HG02885 (cell line): ENCODE data around the gene LTBP4.
A peak's percentile ranks its signal among the peaks of the same experiment; 100 is the strongest.
"Not testable (repeated sequence)": the region's sequence is repeated elsewhere in the genome, so short reads cannot be mapped to it uniquely, and the experiment has no call there.

Source experiments
- ATAC-seq: cut with Tn5 transposase; IDR thresholded peaks from one replicate; pipeline ENCODE4 v1.9.1; 2021; ENCODE audit warnings: mild to moderate bottlenecking; ENCODE audit not compliant: unreplicated experiment, poor library complexity

The LTBP4 gene

GRCh38 chr19:40601134-40601974, at the start of gene LTBP4:
Gene LTBP4 (plus strand): TSS chr19:40601369. CDS start chr19:40601388, 19 bp downstream.
- ATAC-seq = no peak

- ATAC-seq = no peak
These were observed 48.3 kb upstream of the LTBP4 start for GRCh38 chr19:40552848-40553247.

DNA sequence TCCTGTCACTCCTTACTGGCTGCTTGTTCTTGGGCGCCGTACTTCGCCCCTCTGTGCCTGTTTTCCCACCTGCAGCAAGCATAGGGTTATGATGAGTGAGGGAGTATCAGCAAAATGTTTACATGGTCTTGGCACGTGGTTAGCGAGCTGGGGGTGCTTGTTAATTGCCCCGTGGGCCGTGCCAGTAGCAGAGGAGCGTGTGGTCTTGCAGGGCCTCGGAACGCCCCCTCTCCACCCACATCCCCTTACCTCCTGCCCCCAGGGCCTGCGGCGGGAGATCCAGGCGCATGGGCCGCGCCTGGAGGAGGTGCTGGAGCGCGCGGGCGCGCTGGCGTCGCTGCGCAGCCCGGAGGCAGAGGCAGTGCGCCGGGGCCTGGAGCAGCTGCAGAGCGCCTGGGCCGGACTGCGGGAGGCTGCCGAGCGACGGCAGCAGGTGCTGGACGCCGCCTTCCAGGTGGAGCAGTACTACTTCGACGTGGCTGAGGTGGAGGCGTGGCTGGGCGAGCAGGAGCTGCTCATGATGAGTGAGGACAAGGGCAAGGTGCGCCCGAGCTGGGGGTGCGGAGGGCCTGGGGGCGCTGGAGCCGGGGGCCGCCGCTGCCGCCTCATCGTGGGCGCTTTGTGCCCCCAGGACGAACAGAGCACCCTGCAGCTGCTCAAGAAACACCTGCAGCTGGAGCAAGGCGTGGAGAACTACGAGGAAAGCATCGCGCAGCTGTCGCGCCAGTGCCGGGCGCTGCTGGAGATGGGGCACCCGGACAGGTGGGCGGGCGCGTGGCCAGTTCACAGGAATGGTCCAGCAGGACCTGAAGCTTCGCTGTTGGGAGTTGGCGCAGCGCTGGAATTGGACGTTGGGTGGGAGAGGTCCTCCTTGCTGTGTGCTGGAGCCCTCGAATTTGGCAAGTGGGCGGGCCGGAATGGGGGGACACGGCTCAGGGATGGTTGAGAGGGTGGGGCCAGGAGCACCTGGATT, 47.0 kb upstream of the LTBP4 start:
- no peak for ATAC-seq

DNA sequence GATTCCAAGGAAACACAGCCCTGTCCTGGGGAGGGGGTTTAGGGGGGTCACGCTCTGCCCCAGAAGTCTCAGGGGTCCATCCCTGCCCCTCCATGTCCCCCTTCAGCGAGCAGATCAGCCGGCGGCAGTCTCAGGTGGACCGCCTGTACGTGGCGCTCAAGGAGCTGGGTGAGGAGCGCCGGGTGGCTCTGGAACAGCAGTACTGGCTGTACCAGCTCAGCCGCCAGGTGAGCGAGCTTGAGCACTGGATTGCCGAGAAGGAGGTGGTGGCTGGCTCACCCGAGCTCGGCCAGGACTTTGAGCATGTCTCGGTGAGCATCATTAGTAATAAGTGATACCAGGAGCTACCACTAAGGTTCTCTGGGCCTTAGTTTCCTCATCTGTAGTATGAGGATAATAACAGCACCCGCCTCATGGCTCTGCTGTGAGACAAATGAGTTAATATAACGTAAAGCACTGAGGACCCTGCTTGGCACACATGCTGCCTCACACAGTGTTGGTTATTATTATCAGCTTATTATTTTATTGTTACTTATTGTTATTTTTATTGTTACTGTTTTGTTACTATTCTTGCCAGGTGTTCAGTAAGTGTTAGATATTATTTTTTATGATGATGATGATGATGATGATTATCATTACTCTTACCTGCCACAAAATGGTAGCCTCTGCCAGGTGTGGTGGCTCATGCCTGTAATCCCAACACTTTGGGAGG, 45.0 kb upstream of the LTBP4 start:
- no peak for ATAC-seq

- no peak for ATAC-seq
These were observed 44.1 kb upstream of the LTBP4 start for GRCh38 chr19:40556953-40557530.

DNA sequence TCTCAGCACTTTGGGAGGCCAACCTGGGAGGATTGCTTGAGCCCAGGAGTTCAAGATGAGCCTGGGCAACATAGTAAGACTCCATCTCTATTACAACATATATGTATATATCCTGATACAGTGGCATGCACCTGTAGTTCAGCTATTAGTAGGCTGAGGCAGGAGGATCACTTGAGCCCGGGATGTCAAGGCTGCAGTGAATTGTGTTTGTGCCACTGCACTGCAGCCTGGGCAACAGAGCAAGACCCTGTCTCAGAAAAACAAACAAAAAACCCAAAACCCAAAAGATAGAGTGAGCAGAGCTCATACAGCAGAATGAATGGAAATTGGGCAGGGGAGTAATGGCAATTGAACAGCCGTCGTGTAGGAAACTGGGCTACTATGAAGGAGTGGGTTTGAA, 41.8 kb upstream of the LTBP4 start:
- no peak for ATAC-seq

- no peak for ATAC-seq
These were observed 41.1 kb upstream of the LTBP4 start for GRCh38 chr19:40560092-40560507.

GRCh38 chr19:40561947-40562346, 39.2 kb upstream of the LTBP4 start:
- no peak for ATAC-seq

- not testable (repeated sequence) for ATAC-seq
These were observed 36.6 kb upstream of the LTBP4 start for GRCh38 chr19:40564535-40564934.

DNA sequence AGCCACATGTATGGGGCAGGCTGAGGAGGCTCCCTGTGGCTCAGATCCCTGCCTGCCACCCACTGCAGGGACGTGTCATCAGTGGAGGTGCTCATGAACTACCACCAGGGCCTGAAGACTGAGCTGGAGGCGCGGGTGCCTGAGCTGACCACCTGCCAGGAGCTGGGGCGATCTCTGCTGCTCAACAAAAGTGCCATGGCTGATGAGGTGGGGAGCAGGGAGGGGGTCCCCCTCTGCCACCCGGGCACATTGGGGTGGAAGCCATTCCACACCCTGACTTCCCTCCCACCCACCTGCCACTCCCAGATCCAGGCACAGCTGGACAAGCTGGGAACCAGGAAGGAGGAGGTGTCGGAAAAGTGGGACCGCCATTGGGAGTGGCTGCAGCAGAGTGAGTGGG, 35.8 kb upstream of the LTBP4 start:
- ATAC-seq = no peak

- ATAC-seq = no peak
These were observed 35.2 kb upstream of the LTBP4 start for GRCh38 chr19:40565910-40566495.

GRCh38 chr19:40567040-40567749, 34.0 kb upstream of the LTBP4 start:
- no peak for ATAC-seq

DNA sequence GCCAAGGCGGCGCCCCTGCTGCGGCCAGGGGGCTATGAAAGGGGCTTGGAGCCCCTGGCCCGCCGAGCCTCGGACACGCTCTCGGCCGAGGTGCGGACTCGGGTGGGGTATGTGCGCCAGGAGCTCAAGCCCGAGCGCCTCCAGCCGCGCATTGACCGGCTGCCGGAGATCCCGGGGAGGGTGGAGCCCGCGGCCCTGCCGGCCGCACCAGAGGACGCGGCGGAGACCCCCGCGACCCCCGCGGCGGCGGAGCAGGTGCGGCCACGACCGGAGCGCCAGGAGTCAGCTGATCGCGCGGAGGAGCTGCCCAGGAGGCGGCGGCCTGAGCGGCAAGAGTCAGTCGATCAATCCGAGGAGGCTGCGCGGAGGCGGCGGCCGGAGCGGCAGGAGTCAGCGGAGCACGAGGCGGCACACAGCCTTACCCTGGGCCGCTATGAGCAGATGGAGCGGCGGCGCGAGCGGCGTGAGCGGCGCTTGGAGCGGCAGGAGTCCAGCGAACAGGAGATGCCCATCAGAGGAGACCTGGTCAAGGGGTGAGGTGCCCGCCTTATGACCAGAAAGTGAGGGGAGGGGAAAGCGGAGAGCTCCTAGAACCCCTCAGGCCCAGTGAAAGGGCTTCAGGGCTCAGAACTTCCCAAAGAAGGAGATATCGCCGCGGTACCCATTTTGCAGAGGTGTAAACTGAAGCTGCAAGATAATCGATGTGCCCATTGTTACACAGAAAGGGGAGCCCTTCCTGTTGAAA, 33.2 kb upstream of the LTBP4 start:
- no peak for ATAC-seq

DNA sequence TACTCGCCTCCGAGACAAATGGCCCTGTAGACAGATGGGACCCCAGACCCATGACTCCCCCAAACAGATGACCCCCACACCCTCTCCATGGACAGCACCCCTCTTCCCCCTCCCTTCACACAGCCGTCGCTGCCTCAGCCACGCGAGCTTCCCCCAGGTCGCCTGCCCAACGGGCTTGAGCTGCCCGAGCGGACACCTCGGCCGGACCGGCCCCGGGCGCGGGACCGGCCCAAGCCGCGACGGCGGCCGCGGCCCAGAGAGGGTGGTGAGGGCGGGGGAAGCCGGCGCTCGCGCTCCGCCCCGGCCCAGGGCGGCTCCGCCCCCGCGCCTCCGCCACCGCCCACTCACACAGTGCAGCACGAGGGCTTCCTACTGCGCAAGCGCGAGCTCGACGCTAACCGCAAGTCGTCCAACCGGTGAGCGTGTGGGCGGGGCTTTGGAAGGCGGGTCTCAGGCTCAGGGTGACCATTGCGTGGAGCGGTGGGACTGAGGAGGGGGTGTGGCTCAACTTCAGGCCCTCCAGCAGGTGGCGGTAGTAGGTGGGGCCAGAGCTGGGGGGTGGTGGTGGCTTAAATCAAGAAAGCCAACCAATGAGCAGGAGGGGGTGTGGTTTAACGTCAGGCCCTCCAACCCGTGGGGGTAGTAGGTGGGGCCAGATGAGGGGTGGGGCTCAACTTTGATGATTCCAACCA, 30.7 kb upstream of the LTBP4 start:
- ATAC-seq = peak; percentile 84

- ATAC-seq = no peak
These were observed 30.2 kb upstream of the LTBP4 start for GRCh38 chr19:40571005-40571318.

DNA sequence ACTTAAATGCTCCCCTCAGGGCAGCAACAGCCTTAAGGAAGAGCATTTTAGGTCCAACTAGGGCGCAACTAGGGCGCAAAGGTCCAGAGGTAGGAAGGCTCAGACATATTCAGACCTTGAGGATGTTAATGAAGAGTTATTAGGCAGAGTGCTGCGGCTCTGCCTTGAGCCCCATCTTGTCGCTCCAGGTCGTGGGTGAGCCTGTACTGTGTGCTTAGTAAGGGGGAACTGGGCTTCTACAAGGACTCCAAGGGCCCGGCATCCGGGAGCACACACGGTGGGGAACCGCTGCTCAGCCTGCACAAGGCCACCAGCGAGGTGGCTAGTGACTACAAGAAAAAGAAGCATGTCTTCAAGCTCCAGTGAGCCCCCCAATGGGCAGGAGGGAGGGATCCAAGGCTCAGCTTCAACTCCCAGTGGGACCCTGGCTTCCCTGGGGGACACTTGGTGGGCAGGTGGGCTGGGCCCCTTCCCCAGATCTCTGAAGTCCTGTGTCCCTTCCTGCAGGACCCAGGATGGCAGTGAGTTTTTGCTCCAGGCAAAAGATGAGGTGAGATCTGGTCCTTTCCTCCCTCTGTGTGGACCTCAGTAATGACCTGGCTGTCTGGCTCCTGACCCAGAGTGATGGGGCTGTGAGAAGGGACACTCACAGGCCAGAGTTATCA, 29.2 kb upstream of the LTBP4 start:
- ATAC-seq = no peak

- ATAC-seq = no peak
These were observed 25.8 kb upstream of the LTBP4 start for GRCh38 chr19:40575326-40575725.
